Vagina (tissue), 2 donors: ENCODE measurements around the gene TCAIM.

Experiments
- CTCF ChIP-seq, 3 experiments: fragments of 450-650 bp in 2 of 3; fragments of 200-600 bp in 1 of 3; sonication (generic) in 1 of 3; IDR thresholded peaks; one replicate each; pipeline ENCODE4 v1.5.1; 2017 to 2019; ENCODE audit warnings: antibody characterized with exemption in 3 of 3, mild to moderate bottlenecking in 2 of 3, moderate library complexity in 2 of 3
- POLR2A ChIP-seq, 2 donors: fragments of 450-650 bp; IDR thresholded peaks; one replicate each; pipeline ENCODE4 v1.6.1; 2017; ENCODE audit warnings: antibody characterized with exemption in 2 of 2, mild to moderate bottlenecking in 2 of 2, moderate library complexity in 2 of 2
- POLR2AphosphoS5 ChIP-seq, 2 donors: sonication (generic); formaldehyde crosslinking; IDR thresholded peaks; one replicate each; pipeline ENCODE4 v1.9.0; 2017; ENCODE audit warnings: antibody characterized with exemption in 2 of 2, mild to moderate bottlenecking in 2 of 2, low read depth in 1 of 2; ENCODE audit not compliant: insufficient read depth in 1 of 2

GRCh38 chr3:44415421-44415820, 76.9 kb downstream of the TCAIM start:
- TF ChIP-seq CTCF (IDR thresholded peaks at IDR 0.05) = no peak
- TF ChIP-seq POLR2AphosphoS5 (IDR thresholded peaks at IDR 0.05; ENCODE audit: insufficient read depth in 1 of 2, low read depth in 1 of 2) = no peak
- no peak for TF ChIP-seq POLR2A (IDR thresholded peaks at IDR 0.05)
